ENCODE measurements around the gene POLR1G. TPM values are rescaled to one million over a fixed set of nuclear protein-coding genes. Genes with fewer than 3 reads are reported as not detected.

POLR1G gene
- total and polyA plus RNA-seq, 9 of the 15 experiments (the other 6 are each of a cell fraction or from before 2014, with no cell fraction given), result 3.0 to 50.1 (median 27.4) TPM

GRCh38 chr19:45444318-45445041, 38.0 kb downstream of the POLR1G start (continued):
- TF ChIP-seq BRF1 (IDR thresholded peaks at IDR 0.05; ENCODE audit: borderline replicate concordance, extremely low read depth, insufficient read length), result no peak
- TF ChIP-seq KAT2B (IDR thresholded peaks at IDR 0.05; ENCODE audit: low read depth, low read length), result no peak
- no peak; a peak in 1 of 4 replicates for TF ChIP-seq TEAD1 (CRISPR knock-in tag; IDR thresholded peaks at IDR 0.05)
- no peak for TF ChIP-seq NR1H2 (CRISPR knock-in tag; IDR thresholded peaks at IDR 0.05)
- TF ChIP-seq STAG1 (CRISPR knock-in tag; IDR thresholded peaks at IDR 0.05; ENCODE audit: borderline replicate concordance), result no peak
- TF ChIP-seq PML (IDR thresholded peaks at IDR 0.05; ENCODE audit: low read length), result 0 out of 2 replicates have a peak, but pooled peaks have one; percentile 50
- TF ChIP-seq RAD21 (CRISPR knock-in tag; conservative IDR thresholded peaks at IDR 0.05 in 1 of 2, IDR thresholded peaks at IDR 0.05 in 1 of 2), result peak in 1 of 2 experiments; percentile 13; a peak in 1 of 4 replicates
- TF ChIP-seq USF2 (CRISPR knock-in tag; IDR thresholded peaks at IDR 0.05), result no peak
- TF ChIP-seq ZBTB12 (CRISPR knock-in tag; IDR thresholded peaks at IDR 0.05), result no peak
- TF ChIP-seq PHF20 (IDR thresholded peaks at IDR 0.05; ENCODE audit: partially characterized antibody), result no peak
- no peak for TF ChIP-seq HOMEZ (CRISPR knock-in tag; IDR thresholded peaks at IDR 0.05)
- no peak for TF ChIP-seq NCOA6 (IDR thresholded peaks at IDR 0.05)
- no peak for TF ChIP-seq CHD2 (IDR thresholded peaks at IDR 0.05; ENCODE audit: low read depth, low read length)
- TF ChIP-seq GTF3C2 (IDR thresholded peaks at IDR 0.05; ENCODE audit: borderline replicate concordance, extremely low read depth, insufficient read length), result no peak
- TF ChIP-seq CEBPG (CRISPR knock-in tag; IDR thresholded peaks at IDR 0.05), result no peak
- no peak for TF ChIP-seq CEBPG (tag; conservative IDR thresholded peaks at IDR 0.05 in 1 of 2, IDR thresholded peaks at IDR 0.05 in 1 of 2)
- TF ChIP-seq ZNF57 (CRISPR knock-in tag; IDR thresholded peaks at IDR 0.05), result no peak
- no peak for TF ChIP-seq TCF3 (CRISPR knock-in tag; IDR thresholded peaks at IDR 0.05)
- TF ChIP-seq JUNB (CRISPR knock-in tag; conservative IDR thresholded peaks at IDR 0.05), result no peak
- TF ChIP-seq YY1 (IDR thresholded peaks at IDR 0.05; ENCODE audit: borderline replicate concordance in 1 of 3, control insufficient read depth in 1 of 3, extremely low read depth in 1 of 3, insufficient read depth in 3 of 3, insufficient read length in 1 of 3, insufficient replicate concordance in 2 of 3, low read depth in 1 of 3, low read length in 2 of 3), result peak in 2 of 3 experiments; percentile 42 to 55

Data from K562 (cell line).